Activated CD8-positive, alpha-beta memory T cell treated with anti-CD3 and anti-CD28 coated beads for 48 hours (primary cell): ENCODE data around the gene FAM177A1.
"Not testable (repeated sequence)": the region's sequence is repeated elsewhere in the genome, so short reads cannot be mapped to it uniquely, and the experiment has no call there.

Experiments used
- DNase-seq, 3 experiments: peaks; one replicate each; pipeline ENCODE4 v3.0.0-alpha.2; 2020; ENCODE audit warnings: low read depth in 2 of 3, low spot score in 2 of 3

FAM177A1 gene, protein sequence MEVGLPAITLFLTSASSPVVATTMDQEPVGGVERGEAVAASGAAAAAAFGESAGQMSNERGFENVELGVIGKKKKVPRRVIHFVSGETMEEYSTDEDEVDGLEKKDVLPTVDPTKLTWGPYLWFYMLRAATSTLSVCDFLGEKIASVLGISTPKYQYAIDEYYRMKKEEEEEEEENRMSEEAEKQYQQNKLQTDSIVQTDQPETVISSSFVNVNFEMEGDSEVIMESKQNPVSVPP

DNA sequence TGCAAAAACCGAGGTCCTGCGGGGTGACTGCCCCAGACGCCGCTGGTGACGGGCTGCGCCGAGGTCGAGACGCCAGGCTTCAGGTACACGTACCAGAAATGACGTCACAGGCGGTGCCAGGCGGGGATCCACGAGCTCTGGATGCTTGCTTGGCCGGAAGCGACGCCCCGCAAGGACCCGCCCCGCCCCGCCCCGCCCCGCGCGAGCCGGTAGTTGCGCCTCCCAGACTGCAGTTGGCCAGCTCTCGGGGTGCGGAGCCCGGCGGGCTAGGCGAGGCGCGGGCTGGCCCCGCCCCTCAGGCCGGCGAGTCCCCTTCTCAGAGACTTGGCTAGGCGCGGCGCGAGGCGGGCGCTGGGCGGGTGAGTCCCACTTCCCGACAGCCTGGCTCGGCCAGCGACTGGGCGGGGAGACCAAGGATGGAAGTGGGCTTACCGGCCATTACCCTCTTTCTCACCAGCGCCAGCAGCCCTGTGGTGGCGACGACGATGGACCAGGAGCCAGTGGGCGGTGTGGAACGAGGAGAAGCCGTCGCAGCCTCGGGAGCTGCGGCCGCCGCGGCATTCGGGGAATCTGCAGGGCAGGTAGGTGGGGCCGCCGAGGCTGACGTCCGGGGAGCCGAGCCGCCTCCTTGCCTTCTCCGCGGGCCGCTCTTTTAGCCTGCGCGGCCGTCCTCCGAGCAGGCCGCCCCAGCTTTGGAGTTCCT, at the start of gene FAM177A1:
Gene FAM177A1 (plus strand): TSS at position 225 of the 703 bp plus-strand sequence. CDS start 192 bp downstream, at position 417.
- peak; percentile 92 to 99 (median 95) for DNase-seq

DNA sequence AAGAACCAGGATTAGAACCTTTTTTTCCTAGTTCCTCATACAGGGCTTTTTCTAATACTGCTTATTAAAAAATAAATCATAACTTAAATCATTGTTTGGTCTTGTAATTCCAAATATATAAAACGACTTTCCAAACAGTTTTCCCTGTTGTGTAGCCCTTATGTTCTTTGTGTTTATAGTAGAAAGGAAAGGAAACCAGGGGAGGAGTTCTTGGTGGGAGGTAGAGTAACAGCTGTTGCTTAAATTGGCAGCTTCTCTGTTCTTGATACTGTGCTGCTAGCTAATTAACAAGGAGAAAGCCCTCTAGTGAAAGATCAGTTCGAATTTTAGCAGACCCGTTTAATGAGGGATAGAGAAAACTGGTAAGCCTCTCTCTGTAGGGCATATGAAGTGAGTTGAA, 48.3 kb upstream of the FAM177A1 start:
- no peak for DNase-seq

DNA sequence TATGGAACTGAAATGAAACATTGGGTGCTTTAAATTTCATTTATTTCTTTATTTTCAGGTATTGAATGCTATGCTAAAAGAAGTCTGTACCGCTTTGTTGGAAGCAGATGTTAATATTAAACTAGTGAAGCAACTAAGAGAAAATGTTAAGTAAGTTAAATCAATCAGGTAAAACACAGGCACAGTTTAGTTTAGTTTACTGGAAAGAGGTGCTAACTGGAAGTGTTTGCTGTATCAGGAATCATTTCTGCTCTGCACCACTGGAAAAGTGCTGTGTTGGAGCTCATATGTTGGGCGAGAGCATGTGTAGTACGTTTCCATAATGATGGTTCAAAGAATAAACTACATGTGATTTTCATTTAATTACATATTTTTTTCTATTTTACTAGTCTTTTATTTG, 46.6 kb upstream of the FAM177A1 start:
- DNase-seq, result no peak

DNA sequence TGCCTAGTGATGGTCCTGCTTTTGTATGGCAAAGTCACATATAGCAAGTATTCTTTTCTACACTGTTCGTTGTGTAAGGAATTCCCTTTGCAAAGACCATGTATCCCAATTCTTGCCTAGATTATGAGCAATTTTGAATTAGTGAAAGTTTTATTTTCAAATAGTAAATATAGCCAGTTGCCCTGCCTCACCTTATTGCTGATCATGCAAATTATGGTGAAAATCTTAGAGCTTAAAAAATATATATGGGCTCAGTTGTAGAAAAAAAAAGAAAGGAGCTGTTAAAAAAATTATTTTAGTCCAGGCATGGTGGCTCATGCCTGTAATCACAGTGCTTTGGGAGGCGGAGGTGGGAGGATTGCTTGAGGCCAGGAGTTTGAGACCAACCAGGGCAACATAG, 44.5 kb upstream of the FAM177A1 start:
- DNase-seq, result no peak

DNA sequence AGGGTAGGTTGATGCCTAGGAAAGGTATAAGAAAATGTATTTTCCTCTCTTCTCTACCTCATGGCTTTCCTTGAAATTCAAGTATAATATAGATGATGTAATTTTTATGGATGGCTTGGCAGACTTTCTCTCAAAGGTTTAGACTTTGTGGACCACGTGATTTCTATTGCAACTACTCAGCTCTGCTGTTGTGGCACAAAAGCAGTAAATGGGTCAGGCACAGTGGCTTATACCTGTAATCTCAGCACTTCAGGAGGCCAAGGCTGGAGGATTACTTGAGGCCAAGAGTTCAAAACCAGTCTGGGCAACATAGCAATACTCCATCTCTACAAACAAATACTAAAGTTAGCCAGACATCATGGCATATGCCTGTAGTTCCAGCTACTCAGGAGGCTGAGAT, 41.2 kb upstream of the FAM177A1 start:
- no peak for DNase-seq

DNA sequence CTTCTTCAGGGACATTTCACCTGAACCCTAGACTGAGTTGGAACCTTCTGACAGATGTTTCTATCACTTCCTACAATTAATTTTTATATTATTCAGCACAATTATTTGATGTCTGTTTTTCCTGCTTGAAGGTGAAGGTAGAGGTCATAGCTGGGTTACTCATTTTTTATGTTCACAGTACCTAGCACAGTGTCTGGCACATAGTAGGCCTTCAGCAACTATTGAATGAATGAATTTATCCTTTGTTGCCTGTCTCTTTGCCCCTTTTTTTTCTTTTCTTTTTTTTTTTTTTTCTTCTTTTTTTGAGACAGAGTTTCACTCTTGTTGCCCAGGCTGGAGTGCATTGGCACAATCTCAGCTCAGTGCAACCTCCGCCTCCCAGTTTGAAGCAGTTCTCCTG, 29.5 kb upstream of the FAM177A1 start:
- no peak for DNase-seq

DNA sequence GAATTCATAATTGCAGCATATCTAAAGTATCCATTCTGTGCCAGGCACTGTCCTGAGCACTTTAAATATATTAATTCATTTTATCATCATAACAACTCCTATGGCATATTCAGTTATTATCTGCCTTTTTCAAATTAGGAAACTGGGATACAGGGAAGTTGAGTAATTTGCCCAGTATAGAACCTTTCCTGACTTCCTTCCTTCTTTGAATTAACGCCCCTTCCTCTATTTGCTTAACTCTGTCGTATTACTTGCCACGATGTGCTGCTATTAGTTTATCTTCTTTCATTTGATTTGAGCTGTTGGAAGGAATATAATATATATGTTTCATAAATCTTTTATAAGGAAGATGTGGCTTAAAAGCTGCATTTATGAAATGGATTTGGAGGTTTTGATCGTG, 25.4 kb upstream of the FAM177A1 start:
- no peak for DNase-seq

DNA sequence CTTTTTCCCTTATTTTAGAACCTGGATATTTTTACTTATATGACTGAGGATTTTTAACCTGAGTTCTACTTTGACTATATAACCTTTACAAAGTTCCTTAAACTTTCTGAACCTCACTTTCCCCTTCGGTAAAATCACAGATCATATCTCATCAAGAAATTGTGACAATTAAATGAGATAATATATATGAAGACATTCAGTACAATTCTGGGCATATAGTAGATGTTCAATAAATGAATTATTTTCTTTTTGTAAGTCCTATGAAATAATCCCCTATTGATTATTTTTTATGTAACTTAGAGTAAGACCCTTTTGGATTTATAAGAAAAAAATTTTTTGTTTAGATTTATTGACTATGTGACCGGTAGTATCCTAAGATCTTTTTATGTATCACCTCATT, 17.6 kb upstream of the FAM177A1 start:
- DNase-seq, result no peak

DNA sequence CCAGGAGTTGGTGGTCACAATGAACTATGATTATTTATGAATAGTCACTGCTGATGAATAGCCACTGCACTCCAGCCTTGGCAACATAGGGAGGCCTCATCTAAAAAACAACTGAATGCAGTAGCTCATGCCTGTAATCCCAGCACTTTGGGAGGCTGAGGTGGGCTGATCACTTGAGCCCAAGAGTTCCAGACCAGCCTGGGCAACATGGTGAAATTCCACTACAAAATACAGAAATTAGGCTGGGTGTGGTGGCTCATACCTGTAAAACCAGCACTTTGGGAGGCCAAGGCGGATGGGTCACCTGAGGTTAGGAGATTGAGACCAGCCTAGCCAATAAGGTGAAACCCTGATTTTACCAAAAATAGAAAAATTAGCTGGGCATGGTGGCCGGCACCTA, 13.5 kb upstream of the FAM177A1 start:
- no peak for DNase-seq

DNA sequence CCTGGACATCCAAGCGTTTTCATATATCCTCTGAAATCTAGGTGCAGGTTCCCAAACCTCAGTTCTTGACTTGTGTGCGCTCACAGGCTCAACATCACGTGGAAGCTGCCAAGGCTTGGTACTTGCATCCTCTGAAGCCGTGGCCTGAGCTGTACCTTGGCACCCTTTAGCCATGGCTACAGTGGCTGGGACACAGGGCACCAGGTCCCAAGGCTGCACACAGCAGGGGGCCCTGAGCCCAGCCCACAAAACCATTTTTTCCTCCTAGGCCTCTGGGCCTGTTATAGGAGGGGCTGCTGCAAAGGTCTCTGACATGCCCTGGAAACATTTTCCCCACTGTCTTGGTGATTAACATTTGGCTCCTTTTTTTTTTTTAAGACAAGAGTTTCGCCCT, 11.6 kb upstream of the FAM177A1 start:
- no peak for DNase-seq

DNA sequence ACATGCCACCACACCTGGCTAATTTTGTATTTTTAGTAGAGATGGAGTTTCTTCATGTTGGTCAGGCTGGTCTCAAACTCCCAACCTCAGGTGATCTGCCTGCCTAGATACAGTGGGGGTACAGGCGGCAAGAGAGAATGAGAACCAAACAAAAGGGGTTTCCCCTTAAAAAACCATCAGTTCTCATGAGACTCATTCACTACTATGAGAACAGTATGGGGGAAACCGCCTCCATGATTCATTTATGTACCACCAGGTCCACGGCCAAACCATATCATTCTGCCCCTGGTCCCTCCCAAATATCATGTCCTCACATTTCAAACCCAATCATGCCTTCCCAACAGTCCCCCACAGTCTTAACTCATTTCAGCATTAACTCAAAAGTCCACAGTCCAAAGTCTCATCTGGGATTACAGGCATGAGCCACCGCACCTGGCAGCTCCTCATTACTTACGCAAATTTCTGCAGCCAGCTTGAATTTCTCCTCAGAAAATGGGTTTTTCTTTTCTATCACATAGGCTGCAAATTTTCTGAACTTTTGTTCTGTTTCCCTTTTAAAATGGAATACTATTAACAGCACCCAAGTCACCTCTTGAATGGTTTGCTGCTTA, 11.0 kb upstream of the FAM177A1 start:
- not testable (repeated sequence) for DNase-seq

DNA sequence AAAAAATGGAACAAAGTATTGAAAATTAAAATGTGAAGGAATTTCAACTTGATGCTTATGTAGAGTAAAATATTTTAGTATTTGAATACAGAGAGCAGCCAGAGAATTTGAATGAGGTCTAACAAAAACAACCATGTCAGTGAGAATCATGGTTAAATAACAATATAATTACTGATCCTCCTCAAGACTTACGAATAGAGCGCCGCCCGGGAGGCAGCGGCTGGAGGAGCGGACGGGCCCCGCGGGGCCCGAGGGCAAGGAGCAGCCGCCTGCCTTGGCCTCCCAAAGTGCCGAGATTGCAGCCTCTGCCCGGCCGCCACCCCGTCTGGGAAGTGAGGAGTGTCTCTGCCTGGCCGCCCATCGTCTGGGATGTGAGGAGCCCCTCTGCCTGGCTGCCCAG, 7.8 kb upstream of the FAM177A1 start:
- not testable (repeated sequence) for DNase-seq

DNA sequence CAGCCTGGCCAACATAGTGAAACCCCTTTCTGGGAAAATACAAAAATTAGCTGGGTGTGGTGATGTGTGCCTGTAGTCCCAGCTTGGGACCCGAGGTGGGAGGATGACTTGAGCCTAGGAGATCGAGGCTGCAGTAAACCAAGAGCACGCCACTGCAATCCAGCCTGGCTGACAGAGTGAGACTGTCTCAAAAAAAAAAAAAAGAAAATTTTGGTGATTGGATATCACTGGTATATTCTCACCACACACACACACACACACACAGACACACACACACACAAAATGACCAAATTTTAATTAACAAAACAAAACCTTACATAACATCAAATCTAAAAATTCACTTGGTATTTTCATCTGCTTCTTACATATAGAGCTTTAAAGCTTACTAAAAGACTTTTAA, 3.4 kb upstream of the FAM177A1 start:
- DNase-seq, result no peak

DNA sequence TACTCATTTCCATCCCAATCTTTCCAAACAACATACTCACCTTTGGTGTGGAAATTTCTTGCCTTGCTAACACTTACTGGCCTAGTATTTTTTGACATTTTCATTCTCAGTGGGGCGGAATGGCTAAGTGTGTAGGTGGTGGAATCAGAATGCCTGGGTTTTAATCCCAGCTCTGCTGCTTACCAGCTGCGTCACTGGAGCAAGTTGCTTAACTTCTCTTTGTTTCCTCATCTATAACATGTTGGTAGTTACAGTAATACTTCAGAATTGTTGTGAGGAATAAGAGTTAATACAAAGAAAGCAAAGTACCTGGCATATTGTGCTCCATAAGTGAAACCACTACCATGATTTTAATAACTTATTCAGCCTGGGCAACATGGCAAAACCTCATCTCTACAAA, 3.0 kb upstream of the FAM177A1 start:
- no peak for DNase-seq

DNA sequence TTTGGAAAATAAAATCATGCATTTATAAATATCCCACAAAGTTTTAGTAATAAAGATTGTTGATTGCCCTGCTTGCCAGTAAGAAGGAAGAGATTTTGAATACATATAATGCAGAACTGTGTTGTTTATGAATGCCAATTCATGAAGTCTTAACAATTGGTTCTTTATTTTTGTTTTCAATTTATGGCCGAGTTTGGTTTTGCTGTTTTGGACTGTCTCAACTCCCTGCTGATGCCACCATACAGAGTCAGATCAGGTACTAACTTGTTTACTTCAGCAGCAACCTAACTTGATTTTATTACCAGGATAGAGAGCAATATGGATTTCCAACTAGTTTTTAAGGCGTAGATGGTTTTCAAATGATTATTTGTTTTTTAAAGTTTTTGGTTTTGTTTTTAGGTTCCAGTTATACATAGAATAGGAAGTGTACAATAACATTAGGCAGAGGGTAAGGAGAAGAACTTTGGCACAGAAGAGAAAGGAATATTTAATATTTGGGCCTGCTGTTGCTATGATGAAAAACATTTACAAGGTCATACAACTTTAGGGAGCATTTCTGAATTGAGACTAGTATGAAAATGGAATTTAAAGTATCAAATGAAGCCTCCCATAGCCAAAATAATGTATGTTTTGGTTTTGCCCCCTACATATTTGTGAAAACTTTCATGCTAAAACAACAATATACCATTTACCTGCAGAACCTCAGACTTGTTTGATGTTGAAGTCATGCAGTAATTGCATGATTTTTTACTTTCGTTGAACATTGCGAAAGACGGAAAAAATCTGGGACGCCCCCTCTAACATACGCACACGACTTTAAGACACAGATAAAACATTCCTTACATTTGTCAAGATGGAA, 904 bp upstream of the FAM177A1 start:
- no peak for DNase-seq

DNA sequence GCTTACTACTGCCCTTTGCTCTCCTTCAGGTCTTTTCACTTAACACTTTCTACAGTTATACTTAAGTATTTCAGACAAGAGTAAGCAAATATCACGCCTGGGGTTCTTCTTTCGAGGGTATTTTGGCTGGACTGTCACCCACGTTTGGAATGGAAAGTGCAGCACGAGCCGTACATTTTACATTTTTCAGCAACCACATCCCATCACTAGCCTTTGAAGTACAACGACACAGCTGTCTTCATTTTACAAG, 349 bp upstream of the FAM177A1 start:
- no peak for DNase-seq

DNA sequence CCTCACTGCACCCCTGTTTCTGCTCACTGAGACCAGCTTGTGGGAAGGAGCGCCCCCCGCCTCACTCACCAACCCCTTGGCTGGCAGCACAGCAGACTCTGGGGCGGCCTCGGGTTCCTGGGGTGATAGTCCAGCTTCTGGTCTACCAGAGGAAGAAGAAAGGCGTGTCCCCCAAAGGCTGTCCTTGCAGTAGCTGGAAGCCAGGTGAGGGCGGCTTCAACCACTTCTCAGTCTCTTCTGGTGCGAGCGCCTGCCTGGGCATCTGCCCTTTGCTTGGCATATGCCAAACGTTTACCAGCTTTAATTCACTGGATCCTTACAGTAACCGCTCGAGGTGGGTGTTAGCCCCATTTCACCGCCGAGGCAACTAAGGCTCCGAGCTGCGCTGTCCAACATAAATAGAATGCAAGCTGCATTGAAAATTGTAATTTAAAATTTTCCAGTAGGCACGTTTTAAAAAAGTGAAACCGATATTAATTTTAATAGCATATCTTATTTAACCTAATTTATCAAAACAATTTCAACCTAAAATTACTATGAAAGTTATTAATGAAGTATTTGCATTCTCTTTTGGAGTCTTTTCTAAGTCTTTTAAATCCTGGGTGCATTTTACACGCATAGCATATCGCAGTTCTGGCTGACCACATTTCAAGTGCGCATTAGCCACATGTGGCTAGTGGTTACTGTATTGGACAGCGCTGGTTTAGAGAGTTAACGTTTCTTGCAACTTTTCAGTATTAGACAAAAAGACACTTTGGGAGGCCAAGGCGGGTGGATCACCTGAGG, 872 bp downstream of the FAM177A1 start:
- peak in 2 of 3 experiments; percentile 33 to 52 for DNase-seq

DNA sequence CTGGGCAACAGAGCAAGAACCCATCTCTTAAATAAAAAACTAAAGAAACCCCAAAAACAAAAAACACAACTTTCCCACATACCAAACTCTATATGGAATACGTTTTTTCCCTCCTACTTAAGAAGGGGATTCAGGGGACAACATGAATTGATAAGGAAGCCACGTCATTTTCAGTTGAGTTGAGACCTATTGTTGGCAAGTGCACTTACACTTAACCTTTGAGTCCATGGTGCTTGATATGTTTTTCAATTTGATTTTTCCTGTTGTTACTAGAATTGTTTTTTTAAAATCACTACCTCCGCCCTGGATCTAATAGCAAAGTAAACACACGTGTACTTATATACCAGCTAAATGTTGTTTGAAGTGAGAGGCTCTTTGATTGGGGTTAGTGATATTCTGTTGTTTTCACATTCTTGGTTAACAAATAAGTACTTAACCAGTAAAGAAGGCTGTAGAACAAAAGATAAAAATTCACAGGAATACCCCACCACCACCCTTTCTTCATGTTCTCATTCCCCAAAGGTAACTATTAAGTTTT, 2.0 kb downstream of the FAM177A1 start:
- no peak for DNase-seq

DNA sequence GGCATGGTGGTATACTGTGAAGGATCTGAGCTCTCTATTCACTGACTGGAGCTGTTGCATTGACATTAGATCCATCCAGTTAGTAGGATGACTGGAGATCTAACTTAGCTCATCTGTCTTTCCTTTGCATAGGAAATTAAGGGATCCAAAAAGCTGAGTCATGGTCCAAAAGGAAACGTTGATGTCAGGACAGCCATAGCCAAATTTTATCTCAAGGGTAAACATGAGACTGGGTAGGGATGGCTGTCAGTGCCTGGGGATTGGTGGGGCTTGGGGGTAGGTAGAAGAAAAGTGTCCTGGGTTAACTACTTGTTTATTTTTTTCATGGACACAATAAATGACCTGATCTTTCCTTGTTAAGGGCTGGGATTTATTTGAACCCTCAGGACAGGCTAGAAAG, 4.6 kb downstream of the FAM177A1 start:
- no peak for DNase-seq

DNA sequence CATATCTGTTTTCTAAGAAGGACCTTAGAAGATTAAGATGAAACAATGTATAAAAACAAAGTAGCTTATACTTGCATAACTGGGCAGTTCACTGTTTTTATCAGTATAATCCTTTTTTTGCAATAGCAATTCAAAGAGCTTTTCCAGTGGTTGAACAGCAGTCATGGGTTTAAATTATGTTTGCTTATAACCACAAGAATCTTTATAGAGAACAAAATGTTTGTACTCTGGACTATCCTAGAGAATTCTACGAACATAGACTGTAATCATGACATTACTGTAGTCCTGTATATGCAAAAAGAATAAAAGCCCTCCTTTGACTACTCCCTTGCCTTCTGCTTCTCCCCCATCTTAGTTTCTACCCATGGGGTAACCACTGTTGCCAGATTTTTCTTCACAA, 5.7 kb downstream of the FAM177A1 start:
- DNase-seq, result no peak

DNA sequence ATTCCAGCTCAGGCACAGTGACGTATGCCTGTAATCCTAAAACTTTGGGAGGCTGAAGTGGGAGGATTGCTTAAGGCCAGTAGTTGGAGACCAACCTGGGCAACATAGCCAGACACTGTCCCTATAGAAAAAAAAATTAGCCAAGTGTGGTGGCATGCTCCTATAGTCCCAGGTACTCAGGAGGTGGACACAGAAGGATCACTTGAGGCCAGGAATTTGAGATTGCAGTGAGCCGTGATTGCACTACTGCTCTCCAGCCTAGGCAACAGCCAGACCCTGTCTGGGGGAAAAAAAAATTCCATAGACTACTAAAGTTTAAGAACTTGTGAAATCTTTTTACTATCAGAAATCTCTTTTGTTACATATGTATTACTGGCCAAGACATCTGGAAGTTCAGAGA, 6.6 kb downstream of the FAM177A1 start:
- DNase-seq, result no peak
